ENCODE results near the gene FST.

GRCh38 chr5:53481159-53481886 is 894 bp downstream of the FST start:
- no peak for TF ChIP-seq POLR2A (IDR thresholded peaks at IDR 0.05; ENCODE audit: low read length)
- no peak for TF ChIP-seq GATA1 (IDR thresholded peaks at IDR 0.05; ENCODE audit: low read depth, low read length)

Measured in erythroblast (primary cell).